HS-5 (cell line): ENCODE results near the gene PRKG1.
"Not testable (repeated sequence)": the region's sequence is repeated elsewhere in the genome, so short reads cannot be mapped to it uniquely, and the experiment has no call there.

Source experiments
- DNase-seq: peaks from one replicate; pipeline ENCODE4 v3.0.0-alpha.2; 2012; ENCODE audit warnings: low read depth

PRKG1 gene

DNA sequence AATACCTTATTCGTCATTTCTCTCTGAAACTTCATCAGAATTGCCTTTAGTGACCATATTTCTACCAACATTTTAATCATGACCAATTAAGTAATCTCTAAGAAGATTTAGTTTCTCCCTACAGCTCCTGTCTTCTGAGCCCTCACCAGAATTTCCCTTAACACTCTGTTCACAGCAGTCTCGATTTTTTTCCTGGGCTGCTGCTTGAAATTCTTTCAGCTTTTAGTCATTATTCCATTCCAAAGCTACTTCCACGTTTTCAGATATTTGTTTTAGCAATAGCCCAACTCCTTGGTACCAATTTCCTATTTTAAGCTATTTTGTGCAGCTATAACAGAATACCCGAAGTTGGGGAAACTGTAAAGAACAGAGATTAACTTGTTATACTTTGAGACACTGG is 1047.4 kb downstream of the PRKG1 start:
- DNase-seq: no peak

DNA sequence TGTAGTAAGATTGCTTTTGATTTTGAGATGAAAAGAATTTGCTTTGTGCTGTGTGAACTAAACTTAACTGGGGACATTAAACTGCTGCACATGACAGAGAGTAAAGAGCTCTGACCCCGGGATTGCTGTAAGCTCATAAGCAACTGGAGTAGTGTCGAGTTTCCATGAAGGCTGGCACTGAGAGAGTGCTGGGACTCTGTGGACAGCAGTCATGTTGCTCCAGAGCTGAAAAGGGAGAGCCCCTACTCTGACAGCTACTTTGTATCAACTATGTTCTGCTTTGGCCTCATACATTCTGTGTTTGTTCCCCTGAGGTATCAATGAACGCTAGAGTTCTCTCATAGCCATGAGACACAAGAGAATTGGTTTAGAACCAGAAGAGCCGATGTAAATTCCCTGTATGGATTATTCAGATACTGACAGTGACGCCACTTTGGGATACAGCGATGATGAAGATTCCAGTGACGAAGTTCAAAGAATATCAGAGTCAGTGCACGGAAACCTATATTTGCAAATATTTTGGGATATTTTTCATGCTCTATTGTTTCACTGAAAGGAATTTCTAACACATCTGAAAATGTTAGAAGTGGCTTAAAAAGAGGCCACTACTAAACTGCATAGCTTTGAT is 1053.9 kb downstream of the PRKG1 start:
- DNase-seq: no peak

DNA sequence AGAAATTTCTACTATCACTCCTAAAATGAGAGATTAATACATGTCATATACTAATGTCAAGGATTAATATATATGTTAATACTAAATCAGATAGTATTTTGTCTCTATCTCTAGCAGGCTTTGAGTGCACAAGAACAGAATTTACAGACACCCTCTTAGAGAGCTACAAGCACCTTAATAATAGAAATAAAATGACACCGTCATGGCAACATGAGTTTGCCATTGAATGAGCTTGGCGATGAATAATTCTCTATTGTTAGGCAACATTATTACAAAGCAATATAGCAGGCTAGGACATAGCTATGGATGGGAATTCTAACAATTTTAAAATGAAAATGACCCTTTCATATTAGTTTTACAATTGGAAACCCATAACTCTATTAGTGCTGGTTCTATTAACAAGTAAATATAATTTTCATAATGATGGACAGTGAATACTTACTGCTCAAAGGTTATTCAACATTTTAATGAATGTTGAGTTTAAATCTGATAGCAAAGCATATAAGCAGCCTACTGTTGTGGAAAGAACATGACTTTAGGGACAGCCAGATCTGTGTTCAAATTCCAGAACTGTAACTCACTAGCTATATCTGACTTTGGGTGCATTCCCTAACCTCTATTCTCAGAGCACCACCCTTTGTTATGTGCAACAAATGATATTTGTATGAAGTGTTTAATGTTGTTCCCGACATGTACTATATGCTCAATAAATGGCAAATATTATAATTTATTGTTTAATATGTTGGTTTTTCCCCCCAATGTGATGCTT is 1055.3 kb downstream of the PRKG1 start:
- no peak for DNase-seq

DNA sequence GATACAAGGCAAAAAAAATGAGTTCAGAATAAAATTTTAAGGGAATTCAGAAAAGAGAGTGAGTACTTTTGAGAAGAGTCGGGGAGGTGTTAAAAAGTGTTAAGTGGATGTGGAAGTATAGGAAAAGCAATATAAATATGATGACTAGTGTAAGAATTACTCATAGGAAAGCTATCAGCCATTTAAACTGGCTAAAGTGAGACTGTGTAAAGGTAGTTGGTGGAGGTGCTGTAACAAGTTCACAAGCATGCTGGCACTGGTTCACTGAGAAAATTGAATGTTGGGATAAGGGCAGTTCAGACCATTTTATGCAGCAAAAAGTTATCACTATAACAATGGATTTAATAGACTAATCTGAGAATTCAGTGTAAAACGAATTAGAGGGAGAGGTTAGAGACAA is 1060.8 kb downstream of the PRKG1 start:
- no peak for DNase-seq

DNA sequence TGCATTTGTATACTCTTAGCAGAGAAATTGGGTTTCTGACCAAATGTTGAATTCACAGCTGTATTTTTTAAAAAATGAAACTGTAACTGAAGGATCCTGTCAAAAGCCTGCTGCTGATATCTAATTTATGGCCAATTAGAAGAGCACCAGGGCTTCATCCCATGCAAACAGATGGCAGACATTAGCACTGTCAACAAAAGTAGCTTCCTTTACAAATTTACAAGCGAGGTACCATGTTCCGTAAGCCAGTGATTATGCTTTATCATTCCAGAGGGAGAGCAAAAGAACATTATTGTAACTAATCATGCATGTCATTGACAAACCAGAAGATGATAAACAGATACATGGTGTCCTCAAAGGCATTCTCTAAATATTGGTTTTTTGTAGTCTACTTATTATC is 1062.6 kb downstream of the PRKG1 start:
- DNase-seq: no peak

DNA sequence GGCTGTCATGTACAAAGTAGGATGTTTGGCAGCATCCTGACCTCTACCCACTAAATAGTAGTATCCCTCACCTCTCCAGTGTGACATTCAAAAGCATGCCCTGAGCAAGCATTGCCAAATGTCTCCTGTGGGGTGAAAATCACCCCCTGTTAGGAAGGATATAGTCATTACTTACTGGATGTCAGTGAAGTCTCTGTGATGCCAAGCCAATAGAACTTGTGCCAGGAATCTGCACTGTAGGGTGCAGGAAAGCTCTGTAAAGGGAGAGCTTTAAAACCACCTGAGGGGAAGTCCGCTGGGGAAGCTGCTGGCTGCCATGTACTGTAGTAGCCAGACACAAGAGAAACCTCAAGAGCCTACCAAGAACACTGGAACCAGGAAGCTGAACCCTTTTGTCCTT is 1069.1 kb downstream of the PRKG1 start:
- no peak for DNase-seq

DNA sequence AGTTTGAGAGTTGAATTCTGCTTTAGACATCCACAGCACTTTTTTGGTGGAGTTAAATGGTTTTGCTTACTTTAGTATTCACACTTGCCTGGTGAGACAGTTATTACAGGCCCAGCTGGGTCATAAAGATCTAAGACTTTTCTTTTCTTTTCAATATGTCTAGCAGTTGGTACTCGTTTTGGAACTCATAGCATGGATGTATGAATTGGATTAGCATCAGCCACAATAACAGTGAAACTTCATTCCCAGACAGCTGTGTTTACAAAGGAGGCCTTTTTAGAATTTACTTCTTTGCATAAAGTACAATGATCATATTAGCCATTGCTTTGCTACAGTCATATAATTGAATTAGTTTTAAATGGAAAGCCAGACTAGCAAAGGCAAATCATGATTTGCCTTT is 1071.3 kb downstream of the PRKG1 start:
- DNase-seq: no peak

DNA sequence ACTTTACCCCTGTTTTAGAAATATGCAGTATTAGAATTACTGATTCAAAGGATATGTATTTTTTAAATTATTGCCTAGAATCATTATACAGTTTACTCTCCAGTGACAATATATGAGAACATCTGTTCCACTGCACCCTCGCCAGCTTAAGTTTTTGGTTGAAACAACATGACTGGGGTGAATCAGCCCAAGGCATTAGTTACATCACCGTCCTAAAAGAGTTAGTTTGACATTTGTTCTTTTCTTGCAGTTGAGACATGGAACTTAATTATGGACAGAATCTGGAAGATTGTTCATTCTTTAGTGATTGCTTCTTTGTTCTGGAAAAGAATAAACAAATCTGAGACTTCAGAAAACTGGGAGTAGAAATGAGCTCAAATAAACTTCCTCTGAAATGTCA is 1072.5 kb downstream of the PRKG1 start:
- DNase-seq: no peak

DNA sequence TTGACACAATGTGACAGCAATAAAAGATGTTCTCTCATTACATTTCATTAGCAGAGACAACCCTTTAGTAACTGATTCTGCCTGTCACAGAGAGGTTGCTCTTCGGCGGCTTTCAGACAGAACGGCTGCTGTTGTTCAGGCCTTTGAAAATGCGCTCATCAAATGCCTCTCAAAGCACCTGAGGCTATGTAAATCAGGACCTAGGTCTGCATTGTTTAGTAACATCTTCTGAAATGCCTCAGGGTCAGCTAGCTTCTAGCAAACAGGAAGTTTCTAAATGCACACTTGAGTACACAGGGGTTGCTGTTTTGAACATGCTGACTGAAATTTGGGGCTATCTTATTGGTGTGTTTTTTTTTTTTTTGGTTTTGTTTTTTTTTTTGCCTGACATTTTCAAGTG is 1096.5 kb downstream of the PRKG1 start:
- DNase-seq: no peak

DNA sequence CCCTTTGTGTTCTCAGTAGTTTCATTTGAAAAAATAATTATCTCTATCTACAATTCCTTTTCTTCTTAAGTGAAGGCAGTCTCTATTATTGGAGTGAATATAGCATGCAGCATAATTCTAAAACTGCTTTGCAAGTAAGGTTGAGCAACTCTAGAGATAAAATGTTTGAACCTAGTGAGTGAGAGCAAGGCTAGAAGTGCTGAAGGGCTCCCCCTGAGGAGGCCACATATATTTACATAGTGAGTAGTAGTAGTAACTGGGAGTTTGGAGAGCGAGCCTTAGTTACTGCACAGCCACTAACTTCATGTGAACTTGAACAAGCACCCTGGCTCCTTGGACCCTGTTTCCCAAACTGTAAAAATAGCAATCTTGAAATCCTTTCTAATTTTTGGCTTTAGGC is 1098.3 kb downstream of the PRKG1 start:
- DNase-seq: no peak

DNA sequence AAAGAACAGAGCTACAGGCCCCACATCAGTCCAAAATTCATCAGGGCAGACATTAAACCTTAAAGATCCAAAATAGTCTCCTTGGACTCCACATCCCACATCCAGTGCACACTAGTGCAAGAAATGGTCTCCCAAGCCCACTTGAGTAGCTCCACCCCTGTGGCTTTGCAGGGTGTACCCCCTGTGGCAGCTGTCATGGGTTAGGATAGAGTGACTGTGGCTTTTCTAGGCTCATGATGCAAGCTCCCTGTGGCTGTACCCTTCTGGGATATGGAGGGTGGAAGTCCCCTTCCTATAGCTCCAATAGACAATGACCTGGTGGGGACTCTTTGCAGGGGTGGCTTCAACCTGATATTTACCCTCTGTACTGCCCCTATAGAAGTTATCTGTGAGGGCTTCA is 1111.0 kb downstream of the PRKG1 start:
- DNase-seq: no peak

DNA sequence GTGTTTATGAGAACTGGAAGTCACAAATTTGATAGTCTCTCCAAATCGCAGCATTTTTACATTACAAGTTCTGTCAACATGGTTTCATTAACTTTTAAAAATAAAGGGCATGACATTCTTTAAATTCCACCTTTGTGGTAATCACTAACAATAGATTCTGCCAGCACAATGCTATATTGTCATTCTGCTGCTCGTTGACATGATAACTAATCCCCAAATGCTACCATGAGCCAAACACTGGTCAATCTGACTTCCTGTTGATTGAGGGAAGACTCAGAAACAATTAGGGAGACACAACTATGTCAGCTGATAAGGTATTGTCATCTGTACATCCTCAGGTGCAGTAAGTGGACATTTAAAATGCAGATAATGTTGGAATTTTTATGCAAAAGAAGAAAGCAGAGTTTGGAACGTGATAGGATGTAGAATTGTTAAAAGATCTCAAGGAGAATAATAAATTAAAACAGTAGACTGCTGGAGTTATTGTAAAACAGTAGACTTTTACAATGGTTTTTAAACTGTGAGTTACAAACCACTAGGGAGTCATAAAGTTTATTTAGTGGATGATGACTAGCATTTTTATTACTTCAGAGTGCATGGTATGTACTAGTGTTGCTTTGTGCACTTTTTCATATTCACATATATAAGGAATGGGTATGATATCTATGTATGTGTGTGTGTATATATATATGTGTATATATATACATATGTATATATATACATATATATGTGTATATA is 1113.4 kb downstream of the PRKG1 start:
- no peak for DNase-seq

DNA sequence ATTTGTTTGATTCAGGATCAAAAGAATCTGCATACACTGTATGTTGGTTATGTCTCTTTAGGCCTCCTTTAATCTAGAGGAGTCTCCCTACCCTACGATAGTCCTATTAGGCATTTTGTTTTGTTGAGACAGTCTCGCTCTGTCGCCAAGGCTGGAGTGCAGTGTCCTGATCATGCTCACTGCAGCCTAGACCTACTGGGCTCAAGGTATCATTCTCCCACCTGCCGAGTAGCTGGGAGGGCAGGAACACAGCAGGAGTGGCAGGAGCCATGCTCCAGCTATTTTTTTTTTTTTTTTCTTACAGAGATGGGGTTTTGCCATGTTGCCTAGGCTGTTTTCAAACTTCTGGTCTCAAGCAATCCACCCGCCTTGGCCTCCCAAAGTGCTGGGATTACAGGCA is 1116.8 kb downstream of the PRKG1 start:
- DNase-seq: no peak

DNA sequence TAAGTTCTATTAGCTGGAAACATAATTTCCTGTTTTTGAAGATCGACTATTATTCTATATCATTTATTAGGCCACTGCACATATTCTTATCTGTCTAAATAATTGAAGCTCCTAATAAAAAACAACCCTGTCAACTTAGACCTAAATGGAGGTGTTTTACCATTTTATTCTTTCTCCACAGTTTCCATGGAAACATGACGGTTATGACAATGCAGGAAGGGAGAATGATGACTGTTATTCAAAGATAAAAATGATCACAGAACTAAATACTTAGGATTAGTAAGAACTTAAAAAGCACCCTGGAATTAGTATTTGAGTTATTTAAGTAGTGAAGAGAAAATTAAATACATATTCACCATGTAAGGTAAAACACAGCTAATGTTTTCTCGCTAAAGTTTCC is 1119.9 kb downstream of the PRKG1 start:
- no peak for DNase-seq

DNA sequence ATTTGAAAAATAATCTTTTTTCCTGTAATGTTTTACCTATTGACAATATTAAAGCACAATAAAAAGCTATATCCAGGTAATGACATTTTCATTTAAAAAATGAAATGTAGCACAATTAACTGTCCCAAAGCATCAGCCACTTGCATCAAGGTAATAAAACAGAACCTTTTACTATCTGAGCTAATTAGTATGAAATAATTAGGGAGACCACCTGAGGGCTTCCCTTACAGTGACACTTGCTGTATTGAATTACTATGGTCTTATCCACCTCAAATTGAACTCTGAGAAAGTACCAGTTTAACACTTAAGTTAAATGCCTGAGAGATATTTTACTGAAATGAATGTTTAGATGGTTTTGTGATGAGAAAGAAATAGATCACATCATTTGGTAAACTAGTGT is 1120.4 kb downstream of the PRKG1 start:
- no peak for DNase-seq

DNA sequence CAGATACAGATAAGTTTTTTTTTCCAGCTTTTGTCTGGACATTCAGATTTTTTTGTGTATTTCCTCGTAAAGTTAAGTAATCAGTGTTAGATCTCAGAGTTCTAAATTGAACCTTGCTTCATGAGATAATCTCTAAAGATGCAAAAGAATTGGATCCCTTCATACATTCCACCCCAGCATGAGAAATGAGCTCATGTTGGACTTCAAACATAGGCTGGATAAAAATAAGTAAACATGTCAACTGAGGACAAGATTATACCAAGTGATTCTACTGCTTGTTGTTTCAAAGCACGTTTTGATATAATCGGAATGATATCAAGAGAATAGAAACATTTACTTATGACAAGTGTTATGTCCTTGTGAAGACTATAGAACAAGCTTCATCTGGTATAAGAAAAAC is 1122.8 kb downstream of the PRKG1 start:
- DNase-seq: no peak

DNA sequence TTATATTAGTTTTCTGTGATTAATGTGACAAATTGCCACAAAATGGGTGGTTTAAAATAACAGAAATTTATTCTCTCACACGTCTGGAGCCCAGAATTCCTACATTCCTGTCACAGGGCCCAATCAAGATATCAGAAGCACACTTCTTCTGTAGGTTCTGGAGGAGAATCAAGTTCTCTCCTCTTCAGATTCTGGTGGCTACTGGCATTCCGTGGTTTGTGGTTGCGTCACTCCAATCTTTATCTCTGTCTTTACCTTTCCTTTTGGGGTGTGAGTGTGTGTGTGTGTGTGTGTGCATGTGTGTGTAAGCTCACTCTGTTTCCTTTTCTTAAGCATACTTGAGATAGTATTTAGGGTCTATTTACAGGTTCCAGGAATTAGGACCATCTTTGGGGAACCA is 1124.3 kb downstream of the PRKG1 start:
- no peak for DNase-seq

DNA sequence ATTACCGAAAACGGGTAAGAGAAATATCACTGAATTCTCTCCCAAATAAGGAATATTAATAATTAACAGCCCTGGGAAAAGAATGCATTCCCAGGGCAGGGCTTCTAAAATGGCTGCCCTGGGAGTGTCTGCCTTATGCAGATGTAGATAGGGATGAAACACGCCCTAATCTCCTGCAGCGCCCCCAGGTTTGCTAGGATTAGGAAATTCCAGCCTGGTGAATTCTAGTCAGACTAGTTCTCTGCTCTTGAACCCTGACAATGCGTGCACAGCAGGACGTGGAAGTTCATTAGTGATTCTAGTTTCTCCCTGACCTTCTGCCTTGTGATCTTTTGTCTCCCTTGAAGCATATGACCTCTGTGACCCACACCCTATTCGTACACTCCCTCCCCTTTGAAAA is 1130.6 kb downstream of the PRKG1 start:
- not testable (repeated sequence) for DNase-seq

DNA sequence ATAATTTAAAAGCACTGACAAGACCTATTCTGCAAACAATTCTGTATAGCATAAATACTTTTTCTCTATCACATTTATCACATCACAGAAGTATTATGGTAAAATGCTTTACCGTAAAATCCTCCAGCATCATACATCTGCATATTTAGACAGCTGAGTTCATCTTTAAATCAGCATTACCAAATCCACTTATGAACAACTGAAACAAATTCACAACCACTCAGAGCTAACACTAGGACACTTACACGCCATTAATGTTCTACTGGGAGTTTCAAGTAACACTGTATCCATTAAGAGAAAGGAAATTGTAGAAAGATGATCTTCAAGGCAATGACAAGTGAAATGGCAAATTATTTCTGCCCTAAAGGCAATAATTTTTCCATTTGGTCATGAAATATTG is 1134.1 kb downstream of the PRKG1 start:
- no peak for DNase-seq

DNA sequence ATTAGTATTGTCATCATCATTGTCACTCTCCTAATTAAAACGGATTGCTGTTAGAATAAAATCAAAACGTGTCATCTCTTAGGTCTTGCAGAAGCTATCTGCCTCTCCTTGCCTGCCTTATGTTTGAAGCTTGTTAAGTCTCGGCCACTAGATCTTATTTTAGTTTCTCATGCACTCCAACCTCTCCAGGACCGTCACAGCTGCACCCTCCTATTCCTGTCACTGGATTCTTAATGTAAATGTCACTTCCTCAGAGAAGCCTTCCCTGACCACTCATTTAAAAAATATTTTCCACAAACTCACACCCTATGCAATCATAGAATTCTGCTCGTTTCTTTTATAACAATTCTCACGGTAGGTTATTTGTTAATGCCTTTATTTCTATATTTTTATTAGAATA is 1135.9 kb downstream of the PRKG1 start:
- no peak for DNase-seq

DNA sequence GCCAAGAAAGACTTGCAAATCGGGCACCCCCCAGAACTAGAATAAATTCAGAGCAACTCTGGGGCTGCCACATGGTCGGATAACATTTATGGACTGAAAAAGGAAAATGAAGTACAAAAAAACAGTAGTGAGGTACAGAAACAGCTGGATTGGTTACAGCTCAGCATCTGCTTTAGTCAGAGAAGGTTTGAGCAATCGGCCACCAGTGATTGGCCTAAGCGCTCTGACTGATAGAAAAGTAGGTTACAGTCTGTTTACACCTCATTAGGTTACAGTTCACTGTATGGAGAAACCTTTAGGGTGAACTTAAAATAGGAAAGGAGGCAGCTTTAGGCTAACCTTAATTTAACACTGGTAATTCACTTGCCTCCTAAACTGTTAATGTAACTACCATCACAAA is 1137.8 kb downstream of the PRKG1 start:
- no peak for DNase-seq

DNA sequence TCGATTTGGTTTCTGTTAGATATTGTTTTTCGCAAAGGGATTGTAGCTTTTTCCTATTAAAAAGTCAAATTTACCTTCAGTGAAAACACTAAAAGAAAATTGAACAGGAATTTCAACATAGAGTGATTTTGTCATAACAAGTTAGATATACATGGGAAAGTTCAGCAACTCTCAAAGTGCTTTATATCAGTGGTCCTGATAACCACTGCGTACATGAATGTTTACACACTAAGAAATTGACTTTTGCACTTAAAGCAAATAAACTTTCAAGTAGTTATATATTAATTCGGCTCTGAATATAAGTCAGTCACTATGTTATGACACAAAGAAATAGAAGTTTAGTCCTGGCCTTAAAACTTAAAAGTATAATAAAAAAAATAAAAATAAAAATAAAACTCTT is 1138.5 kb downstream of the PRKG1 start:
- no peak for DNase-seq

DNA sequence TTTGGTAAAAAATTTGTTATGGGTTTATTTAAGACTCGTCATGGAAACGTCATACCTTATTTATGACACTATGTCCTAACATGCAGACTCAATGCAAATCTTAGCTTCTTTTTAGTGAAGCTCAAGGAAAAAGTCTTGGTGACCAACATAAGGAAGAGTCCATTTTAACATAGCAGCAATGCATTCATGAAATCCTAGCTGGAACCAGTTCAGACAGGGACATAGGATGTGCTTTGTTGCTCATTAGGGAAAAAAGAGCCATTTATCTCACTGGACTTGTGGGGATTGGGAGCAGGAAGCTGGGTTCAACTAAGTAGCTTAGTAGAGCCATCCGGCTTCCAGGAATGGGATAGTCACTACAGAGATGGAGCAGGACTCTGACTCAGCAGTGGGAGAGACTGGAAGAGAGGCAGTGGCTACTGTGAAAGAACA is 1139.0 kb downstream of the PRKG1 start:
- no peak for DNase-seq
